ENCODE data around the gene RUNDC1.

RUNDC1 gene

DNA sequence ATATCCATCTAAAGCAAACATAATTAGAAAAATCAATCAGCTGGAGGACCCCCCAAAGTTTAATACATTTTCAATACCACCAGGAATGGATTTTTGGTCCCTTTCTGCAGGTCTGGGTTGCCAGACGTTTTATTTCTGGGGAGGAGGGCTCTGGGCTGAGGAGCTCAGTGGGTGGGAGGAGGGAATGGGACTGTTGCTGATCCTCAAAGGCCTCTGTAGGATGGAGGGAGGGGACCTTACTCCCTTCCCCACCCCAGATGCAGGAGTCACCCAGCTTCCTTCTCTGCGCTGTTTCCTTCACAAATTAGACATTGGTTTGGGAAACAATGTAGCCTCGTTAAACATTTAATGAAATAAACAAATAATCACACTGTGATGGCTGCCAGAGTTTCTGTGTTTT is 51.3 kb downstream of the RUNDC1 start:
- H3K4me3 ChIP-seq (ENCODE audit: control insufficient read depth, low read depth, low read length): no peak overlapping the region
- TF ChIP-seq, protein P1, sequence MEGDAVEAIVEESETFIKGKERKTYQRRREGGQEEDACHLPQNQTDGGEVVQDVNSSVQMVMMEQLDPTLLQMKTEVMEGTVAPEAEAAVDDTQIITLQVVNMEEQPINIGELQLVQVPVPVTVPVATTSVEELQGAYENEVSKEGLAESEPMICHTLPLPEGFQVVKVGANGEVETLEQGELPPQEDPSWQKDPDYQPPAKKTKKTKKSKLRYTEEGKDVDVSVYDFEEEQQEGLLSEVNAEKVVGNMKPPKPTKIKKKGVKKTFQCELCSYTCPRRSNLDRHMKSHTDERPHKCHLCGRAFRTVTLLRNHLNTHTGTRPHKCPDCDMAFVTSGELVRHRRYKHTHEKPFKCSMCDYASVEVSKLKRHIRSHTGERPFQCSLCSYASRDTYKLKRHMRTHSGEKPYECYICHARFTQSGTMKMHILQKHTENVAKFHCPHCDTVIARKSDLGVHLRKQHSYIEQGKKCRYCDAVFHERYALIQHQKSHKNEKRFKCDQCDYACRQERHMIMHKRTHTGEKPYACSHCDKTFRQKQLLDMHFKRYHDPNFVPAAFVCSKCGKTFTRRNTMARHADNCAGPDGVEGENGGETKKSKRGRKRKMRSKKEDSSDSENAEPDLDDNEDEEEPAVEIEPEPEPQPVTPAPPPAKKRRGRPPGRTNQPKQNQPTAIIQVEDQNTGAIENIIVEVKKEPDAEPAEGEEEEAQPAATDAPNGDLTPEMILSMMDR (IDR thresholded peaks at IDR 0.05; ENCODE audit: control insufficient read depth, insufficient read depth, low read depth, low read length, missing control alignments): no peak
- DNase-seq (ENCODE audit: low read depth): no peak

DNA sequence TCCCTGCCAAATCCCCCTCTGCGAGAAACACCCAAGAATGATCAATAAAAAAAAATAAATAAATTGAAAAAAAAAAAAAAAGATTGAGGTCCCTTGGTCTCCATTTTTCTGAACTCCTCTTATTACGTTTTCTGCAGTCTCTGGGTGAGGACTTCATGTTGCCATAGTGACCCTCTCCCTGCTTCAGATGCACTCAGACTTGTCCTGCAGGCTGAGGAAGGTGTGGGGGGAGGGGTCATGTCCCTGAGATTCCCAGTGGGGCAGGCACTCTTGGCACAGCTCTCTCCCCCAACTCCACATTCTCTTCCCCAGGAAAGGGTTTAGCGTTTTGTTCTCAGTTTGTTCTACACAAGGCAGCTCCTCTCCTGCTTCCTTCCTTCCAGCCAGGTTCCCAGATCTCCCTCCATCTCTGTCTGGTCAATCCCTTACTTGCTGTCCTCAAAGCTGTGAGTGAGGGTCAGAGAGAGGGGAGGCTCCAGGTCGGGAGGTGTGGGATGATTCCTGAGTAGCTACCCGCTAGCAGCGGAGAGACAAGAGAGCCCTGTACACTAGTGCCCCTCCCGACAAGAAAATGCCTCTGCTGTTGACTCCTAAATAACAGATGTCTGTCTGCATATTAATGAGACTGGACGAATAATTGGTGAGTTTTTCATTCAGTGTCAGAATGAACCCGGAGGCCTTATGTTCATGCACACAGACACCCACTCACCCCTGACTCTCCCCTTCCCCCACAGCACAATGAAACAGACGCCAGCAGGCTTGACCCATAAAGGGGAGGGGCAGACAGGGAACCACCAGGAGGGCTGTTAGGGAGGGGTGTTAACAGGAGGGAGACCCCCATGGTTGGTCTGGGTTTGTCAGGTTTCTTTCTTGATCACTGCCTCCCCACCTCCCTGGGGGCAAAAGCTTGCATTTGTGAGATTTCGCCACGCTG is 53.9 kb downstream of the RUNDC1 start:
- TF ChIP-seq, protein P1 (IDR thresholded peaks at IDR 0.05; ENCODE audit: control insufficient read depth, insufficient read depth, low read depth, low read length, missing control alignments): no peak
- no peak overlapping the region for H3K4me3 ChIP-seq (ENCODE audit: control insufficient read depth, low read depth, low read length)
- DNase-seq (ENCODE audit: low read depth): no peak

DNA sequence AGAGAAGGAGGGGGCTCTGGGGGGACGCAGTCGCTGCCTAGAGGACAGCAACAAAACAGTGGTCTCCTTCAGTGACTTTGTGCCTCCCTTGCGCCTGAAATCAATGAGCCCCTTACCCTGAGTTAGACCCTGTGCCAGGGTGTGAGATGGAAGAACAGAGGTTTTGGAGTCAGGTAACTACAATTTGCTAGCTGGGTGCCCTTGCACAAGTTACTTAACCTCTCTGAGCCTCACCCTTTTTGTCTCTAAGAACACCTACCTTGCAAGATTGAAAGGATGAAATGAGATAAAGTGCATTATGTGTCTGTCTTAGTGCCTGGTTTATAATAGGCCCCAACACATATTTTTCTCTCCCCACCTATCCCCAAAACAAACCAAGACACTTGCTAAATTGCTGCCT is 54.5 kb downstream of the RUNDC1 start:
- TF ChIP-seq, protein P1 (IDR thresholded peaks at IDR 0.05; ENCODE audit: control insufficient read depth, insufficient read depth, low read depth, low read length, missing control alignments): no peak
- H3K4me3 ChIP-seq (ENCODE audit: control insufficient read depth, low read depth, low read length): no peak overlapping the region
- no peak for DNase-seq (ENCODE audit: low read depth)

DNA sequence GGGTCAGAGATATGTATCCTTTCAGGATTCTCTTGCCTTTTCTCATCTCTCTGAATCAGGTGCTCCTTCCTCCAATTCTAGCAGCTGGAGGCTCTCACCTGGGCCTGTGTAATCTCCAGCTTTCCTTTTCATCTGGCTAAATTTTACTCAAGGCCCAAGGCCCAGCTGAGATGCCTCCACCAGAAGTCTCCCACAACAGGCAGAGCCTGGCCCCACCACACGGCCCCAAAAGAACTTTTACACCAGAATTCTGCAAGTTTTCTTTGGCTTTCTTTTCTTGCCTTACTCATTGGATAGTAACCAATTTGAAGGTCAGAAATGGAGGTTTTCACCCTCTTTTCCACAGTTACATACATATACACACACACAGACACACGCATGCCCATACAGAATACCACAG is 59.3 kb downstream of the RUNDC1 start:
- TF ChIP-seq, protein P1 (IDR thresholded peaks at IDR 0.05; ENCODE audit: control insufficient read depth, insufficient read depth, low read depth, low read length, missing control alignments): no peak
- no peak for DNase-seq (ENCODE audit: low read depth)
- H3K4me3 ChIP-seq (ENCODE audit: control insufficient read depth, low read depth, low read length): no peak overlapping the region

DNA sequence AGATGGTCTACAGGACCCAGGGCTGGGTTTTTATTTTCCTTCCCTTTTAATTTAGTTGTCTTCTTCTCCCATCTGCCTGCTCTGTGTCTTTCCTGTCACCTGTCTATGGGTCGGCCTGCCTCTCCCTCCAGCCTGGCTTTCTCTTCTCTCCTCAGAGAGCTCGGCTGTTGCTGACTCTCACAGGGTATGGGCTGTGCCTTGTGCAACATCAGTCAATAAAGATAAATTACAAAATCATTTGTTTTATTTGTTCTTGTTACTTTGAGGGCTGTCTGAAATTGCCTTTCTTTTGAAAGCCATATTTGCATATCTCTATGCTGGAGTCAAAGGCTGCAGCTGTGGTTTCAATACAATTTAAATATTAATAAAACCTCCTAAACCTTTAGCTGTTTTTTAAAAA is 60.3 kb downstream of the RUNDC1 start:
- no peak overlapping the region for H3K4me3 ChIP-seq (ENCODE audit: control insufficient read depth, low read depth, low read length)
- TF ChIP-seq, protein P1 (IDR thresholded peaks at IDR 0.05; ENCODE audit: control insufficient read depth, insufficient read depth, low read depth, low read length, missing control alignments): no peak
- no peak for DNase-seq (ENCODE audit: low read depth)

DNA sequence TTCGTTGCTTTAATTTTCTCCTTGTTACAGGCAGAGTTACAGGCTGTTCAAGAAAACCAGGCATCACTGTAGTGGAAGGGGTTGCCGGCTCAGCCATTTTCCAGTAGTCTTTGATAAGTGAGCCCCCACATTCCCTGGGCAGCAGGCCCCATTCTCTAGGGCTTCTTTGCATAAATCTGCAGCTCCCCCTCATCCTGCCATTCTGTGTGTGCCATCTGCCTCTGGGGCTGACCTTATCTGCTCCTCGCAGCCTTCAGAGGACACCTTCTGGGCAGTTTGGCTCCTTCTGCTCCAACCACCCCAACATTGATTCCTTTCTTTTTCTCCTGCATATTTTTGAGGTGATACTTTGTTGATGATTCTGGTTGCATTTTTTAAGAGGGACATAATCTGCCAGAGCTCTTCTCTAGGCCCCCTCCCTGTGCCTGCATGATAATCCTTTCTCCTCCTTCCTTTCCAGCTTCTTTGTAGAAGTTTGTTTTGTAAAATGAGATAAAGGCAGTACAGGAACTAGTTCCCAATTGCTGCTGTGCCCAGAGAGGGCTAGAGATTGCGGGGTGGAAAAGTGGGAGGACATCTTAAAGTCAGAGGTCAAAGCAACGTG is 61.8 kb downstream of the RUNDC1 start:
- DNase-seq (ENCODE audit: low read depth): no peak
- TF ChIP-seq, protein P1 (IDR thresholded peaks at IDR 0.05; ENCODE audit: control insufficient read depth, insufficient read depth, low read depth, low read length, missing control alignments): no peak
- H3K4me3 ChIP-seq (ENCODE audit: control insufficient read depth, low read depth, low read length): no peak overlapping the region

Measured in AG09309 (cell line).